Measurements from ENCODE around the gene PARP14. TPM values are rescaled to one million over a fixed set of nuclear protein-coding genes. Genes with fewer than 3 reads are reported as not detected.
A peak's percentile ranks its signal among the peaks of the same experiment; 100 is the strongest.

Gene PARP14
- total and polyA plus RNA-seq, 2 donors (not counting 1 experiment from before 2014, with no cell fraction given) = 113 to 188 TPM

DNA sequence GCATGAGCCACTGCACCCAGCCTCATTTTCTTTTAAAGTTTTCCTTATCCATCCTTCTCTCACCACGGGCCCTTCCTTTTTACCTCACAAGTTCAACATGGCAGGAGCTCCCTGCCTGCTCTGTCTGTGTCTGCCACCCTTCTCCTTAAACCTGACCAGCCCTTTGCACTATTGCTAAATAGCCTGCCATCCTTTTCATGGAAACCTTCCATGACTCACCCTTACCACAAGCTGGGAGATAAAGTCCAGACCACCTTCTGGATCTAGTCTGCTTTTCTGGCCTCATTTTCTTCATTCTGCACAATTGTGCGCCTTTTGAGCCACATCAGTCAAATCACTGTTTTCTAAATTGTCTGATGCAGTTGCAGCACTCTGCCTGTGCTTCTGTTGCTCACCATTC, 8.9 kb downstream of the PARP14 start:
- no peak for ATAC-seq (ENCODE audit: low read depth)
- peak overlapping the region in 1 of 5 experiments; percentile 11 for H3K4me3 ChIP-seq (ENCODE audit: control extremely low read depth in 1 of 5, extremely low read depth in 1 of 5, insufficient read depth in 1 of 5, low read depth in 2 of 5, low read length in 4 of 5)
- Mint-ChIP-seq H3K27me3 (no peaks in the 10 kb centered on the region), H3K27ac (no peak overlapping the region), H3K4me3 (peak overlapping the region; percentile 26), H3K4me1 (peaks cover 37% of the 10 kb centered on the region), H3K9me3 (ENCODE audit: insufficient read depth) (no peaks in the 10 kb centered on the region)
- peak overlapping the region; percentile 48 for H3K4me2 ChIP-seq (replicated peaks; ENCODE audit: low read depth, low read length, poor library complexity, severe bottlenecking)
- H3K9ac ChIP-seq (ENCODE audit: low read length) = no peak overlapping the region
- no peak overlapping the region for H2AFZ ChIP-seq (ENCODE audit: insufficient read depth, low read depth, low read length, poor library complexity, severe bottlenecking)
- peaks cover 78% of the 10 kb centered on the region for H3K79me2 ChIP-seq (ENCODE audit: control insufficient read depth, insufficient read depth, low read length)
- no peak overlapping the region for H3K27ac ChIP-seq (ENCODE audit: low read length in 2 of 2)
- H3K27me3 ChIP-seq (replicated peaks in 1 of 4; ENCODE audit: control extremely low read depth in 1 of 4, control insufficient read depth in 3 of 4, insufficient read depth in 4 of 4, low read length in 3 of 4) = no peaks in the 10 kb centered on the region
- peaks cover 6 to 45% of the 10 kb centered on the region in 2 experiments for H3K36me3 ChIP-seq (replicated peaks in 1 of 2; ENCODE audit: control extremely low read depth in 1 of 2, control insufficient read depth in 1 of 2, extremely low read depth in 1 of 2, insufficient read depth in 2 of 2, low read length in 1 of 2)
- H3K9me3 ChIP-seq (ENCODE audit: control extremely low read depth in 1 of 3, control insufficient read depth in 2 of 3, insufficient read depth in 1 of 3, low read length in 2 of 3) = no peaks in the 10 kb centered on the region
- DNase-seq = no peak
- H4K20me1 ChIP-seq (ENCODE audit: control insufficient read depth, insufficient read depth, low read length, poor library complexity, severe bottlenecking) = no peaks in the 10 kb centered on the region
- WGBS (ENCODE audit: insufficient coverage) = 100% methylated on average over 2 of the region's 2 CpGs
- TF ChIP-seq, protein P1, sequence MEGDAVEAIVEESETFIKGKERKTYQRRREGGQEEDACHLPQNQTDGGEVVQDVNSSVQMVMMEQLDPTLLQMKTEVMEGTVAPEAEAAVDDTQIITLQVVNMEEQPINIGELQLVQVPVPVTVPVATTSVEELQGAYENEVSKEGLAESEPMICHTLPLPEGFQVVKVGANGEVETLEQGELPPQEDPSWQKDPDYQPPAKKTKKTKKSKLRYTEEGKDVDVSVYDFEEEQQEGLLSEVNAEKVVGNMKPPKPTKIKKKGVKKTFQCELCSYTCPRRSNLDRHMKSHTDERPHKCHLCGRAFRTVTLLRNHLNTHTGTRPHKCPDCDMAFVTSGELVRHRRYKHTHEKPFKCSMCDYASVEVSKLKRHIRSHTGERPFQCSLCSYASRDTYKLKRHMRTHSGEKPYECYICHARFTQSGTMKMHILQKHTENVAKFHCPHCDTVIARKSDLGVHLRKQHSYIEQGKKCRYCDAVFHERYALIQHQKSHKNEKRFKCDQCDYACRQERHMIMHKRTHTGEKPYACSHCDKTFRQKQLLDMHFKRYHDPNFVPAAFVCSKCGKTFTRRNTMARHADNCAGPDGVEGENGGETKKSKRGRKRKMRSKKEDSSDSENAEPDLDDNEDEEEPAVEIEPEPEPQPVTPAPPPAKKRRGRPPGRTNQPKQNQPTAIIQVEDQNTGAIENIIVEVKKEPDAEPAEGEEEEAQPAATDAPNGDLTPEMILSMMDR (IDR thresholded peaks at IDR 0.05) = no peak
- no peak for TF ChIP-seq EZH2 (IDR thresholded peaks at IDR 0.05; ENCODE audit: borderline replicate concordance, insufficient read depth, low read depth, low read length, poor library complexity, severe bottlenecking)
- ChIA-PET CTCF (interaction anchor here (4.2 kb wide), 1 partner anchor 10 kb away, joined by 29 read pairs; the partner anchor contains the start of gene PARP14), POLR2A (interaction anchor here (1.2 to 1.8 kb wide), 3 partner anchors 9 to 116 kb away, joined by 3 to 4 read pairs (median 4); partner anchors contain the start of gene PARP14)
- intact Hi-C loops (cut with micrococcal nuclease) = loop anchor here (1.0 kb wide), 2 partner anchors 9 kb away; partner anchors contain the start of gene PARP14
- H3K4me1 ChIP-seq (ENCODE audit: control insufficient read depth in 2 of 2, insufficient read depth in 2 of 2, low read length in 2 of 2) = peaks cover 23 to 37% of the 10 kb centered on the region in 2 donors

DNA sequence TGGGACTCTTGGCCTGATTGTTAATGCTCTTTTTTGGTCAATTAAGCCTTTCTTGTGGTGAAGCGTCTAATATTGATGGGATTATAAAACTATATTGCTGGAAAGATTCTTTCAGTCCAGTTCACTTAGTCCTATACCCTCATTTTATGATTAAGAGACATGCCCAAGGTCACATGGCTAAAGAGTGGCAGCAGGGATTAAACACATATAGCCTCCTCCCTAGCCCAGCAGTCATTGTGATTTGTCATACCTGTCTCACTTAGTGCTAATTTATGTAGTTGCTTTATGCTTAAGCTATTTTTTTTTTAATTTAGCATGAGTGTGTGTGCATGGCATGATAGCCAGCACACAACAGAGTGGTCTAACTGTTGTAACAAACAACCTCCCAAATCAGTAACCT, 9.5 kb downstream of the PARP14 start:
- intact Hi-C loops (cut with micrococcal nuclease) = no loop called here
- H3K27ac ChIP-seq (ENCODE audit: low read length in 2 of 2) = no peak overlapping the region
- ChIA-PET POLR2A (interaction anchor here (1.2 to 1.8 kb wide), 3 partner anchors 8 to 117 kb away, joined by 3 to 4 read pairs (median 4); partner anchors contain the start of gene PARP14), CTCF (interaction anchor here (4.2 kb wide), 1 partner anchor 11 kb away, joined by 29 read pairs; the partner anchor contains the start of gene PARP14)
- Mint-ChIP-seq H3K27me3 (no peaks in the 10 kb centered on the region), H3K4me1 (peaks cover 37% of the 10 kb centered on the region), H3K4me3 (peak overlapping the region; percentile 26), H3K27ac (no peak overlapping the region), H3K9me3 (ENCODE audit: insufficient read depth) (no peaks in the 10 kb centered on the region)
- H3K79me2 ChIP-seq (ENCODE audit: control insufficient read depth, insufficient read depth, low read length) = peaks cover 77% of the 10 kb centered on the region
- WGBS (ENCODE audit: insufficient coverage) = no CpG with 5 or more reads among the region's 1 CpG
- H3K9me3 ChIP-seq (ENCODE audit: control extremely low read depth in 1 of 3, control insufficient read depth in 2 of 3, insufficient read depth in 1 of 3, low read length in 2 of 3) = no peaks in the 10 kb centered on the region
- H4K20me1 ChIP-seq (ENCODE audit: control insufficient read depth, insufficient read depth, low read length, poor library complexity, severe bottlenecking) = no peaks in the 10 kb centered on the region
- peaks cover 27 to 41% of the 10 kb centered on the region in 2 donors for H3K4me1 ChIP-seq (ENCODE audit: control insufficient read depth in 2 of 2, insufficient read depth in 2 of 2, low read length in 2 of 2)
- ATAC-seq (ENCODE audit: low read depth) (no peak), DNase-seq (no peak)
- H3K4me2 ChIP-seq (replicated peaks; ENCODE audit: low read depth, low read length, poor library complexity, severe bottlenecking) = peak overlapping the region; percentile 48
- TF ChIP-seq EZH2 (IDR thresholded peaks at IDR 0.05; ENCODE audit: borderline replicate concordance, insufficient read depth, low read depth, low read length, poor library complexity, severe bottlenecking) = no peak
- TF ChIP-seq, protein P1 (IDR thresholded peaks at IDR 0.05) = no peak
- H3K27me3 ChIP-seq (replicated peaks in 1 of 4; ENCODE audit: control extremely low read depth in 1 of 4, control insufficient read depth in 3 of 4, insufficient read depth in 4 of 4, low read length in 3 of 4) = no peaks in the 10 kb centered on the region
- H3K36me3 ChIP-seq (replicated peaks in 1 of 2; ENCODE audit: control extremely low read depth in 1 of 2, control insufficient read depth in 1 of 2, extremely low read depth in 1 of 2, insufficient read depth in 2 of 2, low read length in 1 of 2) = peaks cover 5 to 43% of the 10 kb centered on the region in 2 experiments
- no peak overlapping the region for H3K4me3 ChIP-seq (ENCODE audit: control extremely low read depth in 1 of 5, extremely low read depth in 1 of 5, insufficient read depth in 1 of 5, low read depth in 2 of 5, low read length in 4 of 5)
- no peak overlapping the region for H3K9ac ChIP-seq (ENCODE audit: low read length)
- H2AFZ ChIP-seq (ENCODE audit: insufficient read depth, low read depth, low read length, poor library complexity, severe bottlenecking) = no peak overlapping the region
